ENCODE results near the gene MAF. TPM values are rescaled to one million over a fixed set of nuclear protein-coding genes. Genes with fewer than 3 reads are reported as not detected.

Gene MAF
- total RNA-seq, 1 donor, result 24.1 TPM

GRCh38 chr16:79607587-79607986 lies 7.0 kb upstream of the MAF start:
- peak; percentile 27 for DNase-seq (ENCODE audit: low read depth)
- TF ChIP-seq CTCF (IDR thresholded peaks at IDR 0.05; ENCODE audit: insufficient read depth, low read length), result no peak
- H3K4me3 ChIP-seq (ENCODE audit: low read depth, low read length), result no peak overlapping the region

GRCh38 chr16:79605999-79606398 lies 5.5 kb upstream of the MAF start:
- no peak for DNase-seq (ENCODE audit: low read depth)
- no peak for TF ChIP-seq CTCF (IDR thresholded peaks at IDR 0.05; ENCODE audit: insufficient read depth, low read length)

GRCh38 chr16:79603055-79603454 lies 2.5 kb upstream of the MAF start:
- no peak for DNase-seq (ENCODE audit: low read depth)
- no peak for TF ChIP-seq CTCF (IDR thresholded peaks at IDR 0.05; ENCODE audit: insufficient read depth, low read length)
- H3K4me3 ChIP-seq (ENCODE audit: low read depth, low read length), result no peak overlapping the region

More at GRCh38 chr16:79605999-79606398, 5.5 kb upstream of the MAF start:
- no peak overlapping the region for H3K4me3 ChIP-seq (ENCODE audit: low read depth, low read length)

GRCh38 chr16:79602628-79603014 lies 2.1 kb upstream of the MAF start:
- no peak for TF ChIP-seq CTCF (IDR thresholded peaks at IDR 0.05; ENCODE audit: insufficient read depth, low read length)
- DNase-seq (ENCODE audit: low read depth), result no peak
- no peak overlapping the region for H3K4me3 ChIP-seq (ENCODE audit: low read depth, low read length)

- H3K4me3 ChIP-seq (ENCODE audit: low read depth, low read length), result no peak overlapping the region
- TF ChIP-seq CTCF (IDR thresholded peaks at IDR 0.05; ENCODE audit: insufficient read depth, low read length), result peak; percentile 71
- peak; percentile 71 for DNase-seq (ENCODE audit: low read depth)
Observed at GRCh38 chr16:79601931-79602627, 1.5 kb upstream of the MAF start.

- no peak for DNase-seq (ENCODE audit: low read depth)
- H3K4me3 ChIP-seq (ENCODE audit: low read depth, low read length), result peak overlapping the region; percentile 48
- TF ChIP-seq CTCF (IDR thresholded peaks at IDR 0.05; ENCODE audit: insufficient read depth, low read length), result no peak
Observed at GRCh38 chr16:79601092-79601930, 774 bp upstream of the MAF start.
